T-helper 1 cell (primary cell): ENCODE results near the gene MET.
"Not testable (repeated sequence)": the region's sequence is repeated elsewhere in the genome, so short reads cannot be mapped to it uniquely, and the experiment has no call there.

Experiments used
- DNase-seq, 5 donors: peaks; one replicate each; pipeline ENCODE4 v3.0.0-alpha.2; 2012 to 2020

The MET gene

DNA sequence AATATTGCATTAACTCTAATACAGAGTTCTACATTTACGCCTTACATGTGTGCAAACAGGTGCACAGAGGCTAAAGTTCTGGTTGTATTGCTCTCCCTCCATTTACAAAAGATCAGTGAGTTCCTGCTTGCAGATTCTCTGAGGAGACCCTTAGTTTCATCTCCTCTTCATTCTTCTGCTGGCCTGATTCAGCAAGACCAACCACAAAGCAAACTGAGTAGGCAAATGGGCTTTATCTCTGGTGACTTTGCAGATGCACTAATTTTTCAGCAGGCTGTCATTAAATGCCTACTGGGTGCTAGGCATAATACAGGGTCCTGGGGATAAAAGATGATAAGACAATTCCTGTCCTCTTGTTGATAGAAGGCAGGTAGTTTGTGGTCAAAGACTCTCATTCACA is 56.4 kb downstream of the MET start:
- no peak for DNase-seq

DNA sequence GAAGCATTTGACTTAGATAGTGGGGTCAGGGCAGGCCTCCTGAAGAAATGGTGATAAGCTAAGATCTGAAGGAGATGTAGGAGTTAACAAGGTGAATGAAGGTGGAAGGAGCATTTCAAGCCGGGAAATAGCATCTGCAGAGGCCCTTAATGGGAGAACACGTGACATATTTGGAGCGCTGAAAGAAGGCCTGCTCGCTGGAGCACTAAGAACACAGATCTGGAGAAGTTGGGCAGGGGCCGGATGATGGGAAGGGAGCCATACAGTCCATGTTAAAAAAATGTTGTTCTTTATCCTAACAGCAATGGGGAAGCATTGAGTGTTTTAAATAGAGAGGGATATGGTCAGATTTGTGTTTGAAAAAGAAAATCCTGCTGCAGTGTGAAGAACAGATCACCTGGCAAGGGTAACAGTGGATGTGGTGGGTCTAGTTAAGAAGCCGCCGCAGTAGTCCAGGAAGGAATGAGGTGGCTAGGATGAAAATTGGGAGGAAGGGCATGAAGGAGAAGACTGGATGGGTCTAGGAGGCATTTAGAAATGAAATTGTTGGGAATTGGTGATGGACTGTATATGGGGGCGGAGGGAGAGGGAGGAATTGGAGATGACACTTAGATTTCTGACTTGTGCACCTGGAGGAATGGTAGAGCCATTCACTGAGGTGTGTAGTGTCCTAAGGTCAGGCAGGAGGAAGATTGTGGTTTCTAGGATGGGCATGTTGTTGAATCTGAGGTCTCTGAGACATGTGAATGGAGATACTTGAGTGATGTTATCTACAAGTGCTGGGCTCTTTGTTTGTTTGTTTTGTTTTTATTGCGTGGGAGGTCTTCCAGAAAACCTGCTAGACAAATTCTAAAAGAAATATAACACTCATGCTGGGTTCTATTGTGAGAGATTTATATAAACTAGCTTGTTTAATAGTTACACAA is 58.4 kb downstream of the MET start:
- DNase-seq, result no peak

DNA sequence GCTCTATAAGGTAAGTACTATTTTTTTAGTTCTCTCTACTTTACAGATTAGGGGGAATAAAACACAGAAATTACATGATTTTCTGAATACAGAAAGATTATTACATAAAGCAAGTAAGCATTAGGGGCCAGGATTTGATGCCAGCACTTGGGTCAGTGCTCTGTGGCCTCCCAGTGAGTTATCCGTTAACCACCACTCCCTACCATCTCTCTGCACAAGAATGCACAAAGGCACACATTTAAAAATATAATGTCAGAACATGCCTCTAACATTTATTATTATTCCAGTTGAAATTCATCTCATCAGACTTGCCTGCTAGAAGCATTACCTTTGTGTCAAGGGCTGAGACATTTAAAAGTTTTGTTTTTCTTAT is 59.0 kb downstream of the MET start:
- DNase-seq, result no peak

DNA sequence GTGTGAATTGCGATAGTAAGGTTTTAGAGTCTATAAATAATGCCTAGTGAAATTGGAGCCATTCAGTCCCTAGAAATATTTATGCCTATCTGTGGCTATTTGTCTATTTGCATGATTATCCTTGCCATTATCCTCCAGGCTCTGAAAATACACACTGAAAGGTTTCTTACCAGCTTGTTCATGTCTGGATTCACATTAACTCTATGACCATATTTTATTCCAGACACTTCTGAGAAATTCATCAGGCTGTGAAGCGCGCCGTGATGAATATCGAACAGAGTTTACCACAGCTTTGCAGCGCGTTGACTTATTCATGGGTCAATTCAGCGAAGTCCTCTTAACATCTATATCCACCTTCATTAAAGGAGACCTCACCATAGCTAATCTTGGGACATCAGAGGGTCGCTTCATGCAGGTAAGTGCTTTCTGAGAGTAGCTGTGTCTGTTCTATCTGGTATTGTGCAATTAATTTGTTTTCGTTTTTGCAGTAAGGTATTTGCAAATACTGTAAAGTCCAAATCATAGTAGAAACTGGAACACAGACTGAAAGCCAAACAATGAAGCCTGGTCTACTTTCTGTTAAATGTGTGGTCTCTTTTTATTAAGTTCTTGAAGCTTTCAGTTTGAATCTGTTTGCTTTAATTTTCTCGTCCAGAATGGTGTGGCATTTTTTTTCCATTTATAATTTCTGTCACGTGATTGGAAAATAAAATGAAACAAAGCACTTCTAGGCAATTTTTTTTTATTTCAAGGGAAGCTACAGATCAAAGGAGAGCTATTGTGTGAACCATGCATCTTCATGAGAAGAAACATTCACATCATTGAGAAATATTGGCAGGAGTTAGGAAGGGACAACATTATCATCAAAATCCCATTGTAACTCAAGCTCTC is 59.7 kb downstream of the MET start:
- DNase-seq, result no peak

DNA sequence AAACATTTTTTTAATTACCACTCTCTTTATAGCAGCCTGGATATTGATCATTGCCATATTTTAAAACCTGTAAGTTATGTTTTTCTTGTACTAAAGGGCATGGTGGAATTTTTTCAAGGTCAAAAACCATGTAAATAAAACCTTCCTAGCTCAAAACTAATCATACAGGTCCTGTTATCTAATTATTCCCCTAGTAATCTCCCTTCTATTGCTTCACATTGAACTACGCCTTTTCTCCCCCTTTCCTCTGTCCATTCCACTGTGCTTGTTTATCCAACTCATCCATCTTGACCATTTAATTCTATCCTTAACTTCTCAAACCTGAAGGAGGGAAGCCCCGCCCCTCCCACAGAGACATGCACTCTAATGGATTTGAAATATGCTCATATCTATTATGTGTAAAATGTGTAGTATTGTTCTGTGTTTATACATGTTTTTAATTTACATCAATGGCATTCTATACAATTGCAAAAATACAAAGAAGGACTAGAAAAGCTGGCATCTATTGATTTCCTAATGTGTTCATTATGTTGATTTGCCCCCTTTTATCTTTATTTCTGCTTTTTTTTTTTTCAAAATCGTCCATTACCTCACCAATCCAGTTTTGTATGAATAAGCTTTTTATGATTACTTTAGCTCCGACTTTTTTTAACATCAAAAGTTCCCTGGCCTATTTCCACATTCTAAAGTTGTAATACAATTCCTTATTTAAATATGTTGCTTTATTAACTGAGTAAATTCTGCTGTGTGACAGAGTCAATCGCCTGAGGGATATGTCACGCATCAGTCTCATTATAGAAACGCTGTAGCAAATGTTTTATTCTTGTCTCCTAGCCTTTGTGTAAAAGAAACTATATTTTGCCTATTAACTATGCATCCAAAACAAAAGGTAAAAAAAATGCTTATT is 61.0 kb downstream of the MET start:
- no peak for DNase-seq

DNA sequence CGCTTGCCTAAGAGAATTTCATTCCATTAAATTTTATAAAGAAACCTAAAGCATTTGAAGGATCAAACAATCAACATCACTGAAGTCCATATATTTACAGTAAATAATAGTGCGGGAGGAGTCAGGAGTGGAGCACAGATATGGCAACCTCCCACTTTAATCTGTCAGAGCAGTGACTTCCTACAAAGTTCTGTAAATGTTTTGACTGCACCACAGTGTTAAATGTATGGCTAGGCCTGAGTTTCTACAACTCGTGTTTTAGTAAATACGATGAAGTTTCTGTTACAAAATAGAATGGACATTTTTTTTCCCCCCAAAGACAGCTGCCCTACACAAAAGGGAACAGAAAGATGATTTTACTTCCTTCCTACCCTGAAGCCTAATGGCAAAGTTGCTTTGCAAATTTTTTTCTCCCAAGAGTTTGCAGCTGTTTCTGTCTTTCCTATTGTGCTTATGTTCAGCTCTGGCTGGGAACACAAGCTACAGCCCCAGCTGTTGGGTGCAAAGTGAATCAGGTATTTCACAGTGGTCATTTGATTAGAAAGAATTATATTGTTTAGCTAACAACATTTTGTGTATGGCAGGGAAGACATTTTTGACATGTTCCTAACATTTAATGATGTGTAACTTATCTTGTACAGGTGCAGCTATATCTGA is 62.1 kb downstream of the MET start:
- DNase-seq, result no peak

DNA sequence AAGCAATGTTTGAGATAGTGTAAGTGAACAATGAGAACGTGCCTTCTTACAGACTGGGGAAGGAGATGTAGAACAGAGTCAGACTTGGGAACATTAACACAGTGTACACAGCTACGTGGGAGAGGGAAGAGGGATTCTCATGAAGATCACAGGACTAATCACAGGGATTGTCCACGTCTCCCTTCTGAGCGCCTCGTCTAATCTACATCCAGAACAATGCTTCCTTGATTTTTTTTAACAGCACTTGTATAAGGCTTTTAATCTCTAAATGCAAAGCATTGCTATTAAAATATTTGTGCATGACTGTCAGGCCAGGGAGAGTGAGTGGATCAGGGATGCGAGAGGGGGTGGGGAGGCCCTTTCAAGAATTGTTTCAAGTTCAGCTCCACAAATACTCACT is 62.7 kb downstream of the MET start:
- no peak for DNase-seq

DNA sequence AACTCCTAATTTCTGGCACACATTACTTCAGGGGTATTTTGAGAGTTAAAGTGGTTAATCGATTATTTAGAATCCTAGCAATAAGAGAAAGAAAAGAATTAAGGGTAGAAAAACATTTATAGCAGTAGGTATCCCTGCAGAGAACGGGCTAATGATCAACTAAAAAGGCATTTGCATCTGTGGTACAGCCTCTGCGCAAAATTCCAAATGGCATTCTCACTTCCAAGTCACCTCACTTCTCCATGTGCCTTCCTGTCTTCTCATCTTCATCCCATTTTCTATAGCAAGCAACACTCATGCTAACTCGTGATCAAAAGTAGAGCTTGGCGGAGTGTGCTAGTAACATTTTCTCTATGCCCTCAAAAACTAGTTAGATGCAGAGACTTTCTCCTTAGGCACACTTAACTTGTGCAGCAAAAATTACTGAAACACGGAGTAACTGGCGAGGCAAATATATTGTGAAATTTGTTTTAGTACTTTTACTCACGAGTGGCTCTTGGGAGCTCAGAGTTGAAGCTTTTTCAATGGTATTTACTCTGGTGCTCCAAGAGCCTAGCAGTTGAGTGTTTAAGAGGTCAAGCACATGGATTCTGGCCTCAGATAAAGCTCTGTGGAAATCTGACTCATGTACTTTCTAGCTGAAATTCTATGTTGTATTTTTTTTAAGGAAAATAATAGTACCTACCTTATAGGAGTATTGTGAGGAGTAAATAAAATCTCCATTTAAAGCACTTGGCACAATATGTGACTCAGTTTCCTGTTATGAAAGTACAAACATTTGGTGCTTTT is 65.1 kb downstream of the MET start:
- no peak for DNase-seq

DNA sequence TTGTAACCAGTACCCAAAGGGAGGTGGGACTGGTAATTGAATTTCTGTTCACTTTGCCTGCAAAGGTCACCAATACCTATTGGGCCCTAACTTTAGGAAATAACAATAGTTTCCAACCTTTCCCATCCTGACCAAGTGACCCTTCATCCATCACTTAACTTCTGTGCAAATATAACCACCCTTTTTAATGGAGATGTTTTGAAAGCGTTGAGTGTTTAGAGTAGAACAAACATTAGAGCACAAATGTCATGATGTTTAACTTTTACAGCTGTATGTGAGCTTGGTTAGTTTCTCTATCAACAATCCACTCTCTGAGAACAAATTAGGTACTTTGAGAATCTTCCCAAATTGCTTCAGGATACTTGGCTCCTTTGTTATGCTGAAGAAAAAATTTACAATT is 66.4 kb downstream of the MET start:
- no peak for DNase-seq

DNA sequence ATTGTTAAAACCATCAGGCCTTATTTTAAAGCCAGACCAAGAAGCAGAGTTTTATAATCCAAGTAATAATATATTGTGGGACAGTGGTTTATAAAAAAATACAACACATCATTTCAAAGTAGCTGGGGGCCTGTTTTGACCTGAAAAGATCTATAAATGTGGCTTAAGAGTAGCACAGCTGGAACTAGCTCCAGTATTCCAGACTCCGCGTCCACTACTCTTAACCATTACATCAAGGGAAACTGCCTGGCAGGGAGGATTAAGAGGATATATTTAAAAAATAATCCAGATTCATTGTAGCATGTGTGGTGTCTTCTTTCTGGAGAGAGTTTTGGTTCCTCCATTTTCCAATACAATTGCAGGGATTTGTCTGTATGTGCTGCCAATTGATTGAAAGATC is 67.3 kb downstream of the MET start:
- DNase-seq, result no peak

DNA sequence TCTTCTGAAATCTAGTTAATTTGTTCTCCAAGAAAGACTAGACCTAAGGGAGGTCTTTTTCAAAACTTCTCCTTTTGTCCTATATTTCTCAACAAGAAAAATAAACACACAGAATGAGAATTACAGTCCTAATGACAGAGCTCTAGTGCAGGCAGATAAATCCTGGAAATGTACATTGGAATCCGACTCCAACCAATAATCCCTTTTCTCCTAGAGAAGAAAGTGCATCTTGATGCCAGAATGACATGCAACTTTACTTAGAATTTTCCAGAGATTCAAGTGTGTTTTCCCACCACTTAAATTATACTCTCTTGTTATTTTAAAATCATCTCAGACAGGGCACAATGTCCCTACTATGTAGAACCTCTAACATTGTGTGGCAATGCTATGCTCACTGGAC is 68.2 kb downstream of the MET start:
- no peak for DNase-seq

DNA sequence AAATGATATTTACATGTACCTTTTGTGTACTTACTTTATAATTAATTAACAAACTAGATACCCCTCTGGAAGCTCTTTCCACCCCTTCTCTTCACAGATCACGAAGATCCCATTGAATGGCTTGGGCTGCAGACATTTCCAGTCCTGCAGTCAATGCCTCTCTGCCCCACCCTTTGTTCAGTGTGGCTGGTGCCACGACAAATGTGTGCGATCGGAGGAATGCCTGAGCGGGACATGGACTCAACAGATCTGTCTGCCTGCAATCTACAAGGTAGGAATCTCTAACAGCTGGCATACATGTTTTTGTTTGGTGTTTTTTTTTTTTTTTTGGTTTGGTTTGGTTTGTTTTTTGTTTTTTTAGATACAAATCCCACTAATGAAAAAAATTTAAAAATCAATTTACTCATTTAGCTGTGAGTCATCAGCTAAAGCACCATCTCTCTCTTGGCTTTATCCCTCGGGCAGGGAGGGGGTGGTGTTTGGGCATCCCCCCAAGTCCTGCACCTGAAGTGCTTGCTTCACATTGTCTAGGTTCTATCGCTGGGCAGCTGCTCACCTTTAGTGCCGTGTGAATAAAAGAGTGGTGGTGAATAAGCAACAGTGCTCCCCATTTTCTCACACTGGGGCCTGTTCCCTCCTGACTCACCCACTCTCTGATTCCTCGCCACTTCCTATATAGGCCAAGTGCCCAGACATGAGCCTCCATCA is 68.9 kb downstream of the MET start:
- DNase-seq, result no peak

DNA sequence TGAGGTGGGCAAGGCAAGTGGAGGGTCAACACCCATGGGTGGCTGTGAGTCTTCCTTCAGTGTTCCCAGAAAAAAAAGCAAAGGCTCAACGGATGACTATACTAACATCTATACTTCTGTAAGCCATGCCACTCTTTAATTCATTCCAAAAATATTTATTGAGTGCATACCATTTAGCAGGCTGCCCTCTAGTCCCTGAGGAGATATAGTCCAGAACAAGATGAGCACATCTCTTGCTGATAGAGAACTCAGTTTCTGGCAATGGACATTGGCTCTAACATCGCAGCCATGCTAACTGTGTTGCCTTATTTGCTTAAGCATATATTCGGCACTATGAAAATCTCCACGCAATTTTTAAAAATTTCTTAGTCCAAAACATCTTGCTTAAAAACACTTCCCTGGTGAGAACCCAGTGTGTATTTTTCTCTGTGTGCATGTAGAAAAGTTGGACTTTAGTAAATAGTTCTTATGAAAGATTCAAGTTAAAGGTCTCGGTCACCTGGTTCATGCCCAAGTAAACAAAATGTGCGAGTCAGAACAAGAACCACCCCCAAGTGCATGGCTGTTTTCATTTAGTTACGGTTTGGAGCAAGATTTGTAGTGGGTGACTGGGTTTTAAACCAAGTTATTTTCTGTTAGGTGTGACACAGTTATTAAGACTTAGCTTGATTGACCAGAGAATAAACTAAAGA is 69.8 kb downstream of the MET start:
- no peak for DNase-seq

DNA sequence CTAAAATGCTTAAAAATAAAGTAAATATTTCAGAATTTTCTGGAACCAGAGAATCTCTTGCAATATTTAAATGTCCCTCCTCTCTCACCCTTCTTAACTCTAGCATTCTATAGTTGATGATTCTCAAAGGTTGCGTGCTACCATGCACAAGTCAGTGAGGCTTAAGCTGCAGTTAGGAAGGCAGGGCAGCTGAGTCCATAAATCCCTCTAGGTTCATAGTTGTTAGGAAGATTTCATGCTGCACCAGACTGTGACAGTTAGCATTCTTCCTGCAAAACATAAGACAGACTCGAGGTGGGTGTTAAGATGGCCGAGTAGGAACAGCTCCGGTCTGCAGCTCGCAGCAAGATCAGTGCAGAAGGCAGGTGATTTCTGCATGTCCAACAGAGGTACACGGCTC is 70.6 kb downstream of the MET start:
- DNase-seq, result no peak

DNA sequence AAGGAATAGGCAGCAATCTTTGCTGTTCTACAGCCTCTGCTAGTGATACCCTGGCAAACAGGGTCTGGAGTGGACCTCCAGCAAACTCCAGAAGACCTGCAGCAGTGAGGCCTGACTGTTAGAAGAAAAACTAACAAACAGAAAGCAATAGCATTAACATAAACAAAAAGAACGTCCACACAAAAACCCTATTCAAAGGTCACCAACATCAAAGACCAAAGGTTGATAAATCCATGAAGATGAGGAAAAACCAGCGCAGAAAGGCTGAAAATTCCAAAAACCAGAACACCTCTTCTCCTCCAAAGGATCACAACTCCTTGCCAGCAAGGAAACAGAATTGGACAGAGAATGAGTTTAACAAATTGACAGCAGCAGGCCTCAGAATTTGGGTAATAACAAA is 71.8 kb downstream of the MET start:
- DNase-seq, result not testable (repeated sequence)

DNA sequence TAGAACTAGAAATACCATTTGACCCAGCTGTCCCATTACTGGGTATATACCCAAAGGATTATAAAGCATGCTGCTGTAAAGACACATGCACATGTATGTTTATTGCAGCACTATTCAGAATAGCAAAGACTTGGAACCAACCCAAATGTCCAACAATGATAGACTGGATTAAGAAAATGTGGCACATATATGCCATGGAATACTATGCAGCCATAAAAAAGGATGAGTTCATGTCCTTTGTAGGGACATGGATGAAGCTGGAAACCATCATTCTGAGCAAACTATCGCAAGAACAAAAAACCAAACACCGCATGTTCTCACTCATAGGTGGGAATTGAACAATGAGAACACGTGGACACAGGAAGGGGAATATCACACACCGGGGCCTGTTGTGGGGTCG is 74.4 kb downstream of the MET start:
- DNase-seq, result not testable (repeated sequence)

DNA sequence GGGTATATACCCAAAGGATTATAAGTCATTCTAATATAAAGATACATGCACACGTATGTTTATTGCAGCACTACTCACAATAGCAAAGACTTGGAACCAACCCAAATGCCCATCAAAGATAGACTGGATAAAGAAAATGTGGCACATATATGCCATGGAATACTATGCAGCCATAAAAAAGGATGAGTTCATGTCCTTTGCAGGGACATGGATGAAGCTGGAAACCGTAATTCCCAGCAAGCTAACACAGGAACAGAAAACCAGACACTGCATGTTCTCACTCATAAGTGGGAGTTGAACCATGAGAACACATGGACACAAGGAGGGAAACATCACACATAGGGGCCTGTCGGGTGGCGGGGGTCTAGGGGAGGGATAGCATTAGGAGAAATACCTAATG is 79.1 kb downstream of the MET start:
- DNase-seq, result not testable (repeated sequence)

DNA sequence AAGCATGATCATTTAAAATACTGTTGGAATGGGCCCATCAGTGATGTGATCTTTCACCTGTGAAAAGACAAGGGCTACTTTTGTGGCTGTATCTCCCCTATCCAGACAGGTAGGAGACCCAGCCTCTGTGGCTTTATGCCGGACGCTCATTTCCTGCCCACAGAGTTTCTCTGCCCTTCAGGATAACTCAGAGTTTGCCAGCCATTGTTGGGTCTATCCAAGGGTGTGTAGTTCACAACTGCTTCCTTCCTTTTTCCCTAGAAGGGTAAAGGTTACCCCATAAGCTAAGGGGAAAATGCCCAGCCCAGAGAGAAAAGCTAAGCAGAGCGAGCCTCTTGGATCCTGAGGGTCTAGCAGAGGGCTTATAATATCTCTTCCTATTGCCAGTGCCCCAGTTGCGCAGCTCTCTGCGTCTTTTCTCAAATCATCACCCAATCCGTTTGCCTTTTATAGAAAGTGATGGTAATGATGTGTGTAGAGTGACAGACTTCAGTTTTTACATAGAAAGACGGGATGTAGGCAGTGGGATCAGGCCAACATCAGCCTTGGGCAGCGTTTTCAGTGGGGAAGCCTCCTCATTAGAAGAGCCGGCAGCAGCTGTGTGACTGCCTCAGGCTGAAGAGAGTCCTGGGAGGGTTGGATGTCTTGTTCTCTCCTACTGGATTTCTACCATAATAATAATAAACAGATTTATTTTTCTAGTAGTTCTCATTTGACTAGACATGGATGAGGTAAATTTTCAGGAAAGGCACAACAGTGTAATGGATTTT is 80.5 kb downstream of the MET start:
- no peak for DNase-seq

DNA sequence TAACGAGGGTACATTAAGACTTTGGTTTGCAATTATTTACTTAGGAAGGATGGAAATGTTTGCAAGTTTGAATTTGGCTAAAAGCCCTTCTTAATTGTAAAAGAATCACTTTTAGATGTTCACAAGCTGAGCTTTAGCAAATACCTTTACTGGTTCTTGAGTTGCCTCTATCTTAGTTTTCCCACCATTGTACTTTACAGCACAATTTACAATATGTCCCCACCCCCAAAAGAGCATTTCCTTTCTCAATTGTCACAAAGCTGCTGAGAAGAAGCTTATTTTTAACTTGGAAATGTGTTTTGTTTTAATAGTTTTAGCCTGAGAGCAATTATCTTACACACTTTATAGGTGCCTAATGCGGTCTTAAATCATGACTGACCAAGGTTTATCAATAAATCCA is 81.1 kb downstream of the MET start:
- no peak for DNase-seq
